HepG2 (cell line): Measurements from ENCODE around the gene CEP76. TPM values are rescaled to one million over a fixed set of nuclear protein-coding genes. Genes with fewer than 3 reads are reported as not detected.

Source experiments
- CENPX ChIP-seq: sonication (generic); formaldehyde crosslinking; IDR thresholded peaks from 2 replicates; pipeline ENCODE4 v1.9.0; 2021; ENCODE audit warnings: mild to moderate bottlenecking, missing genetic modification reagents, moderate library complexity
- MTF1 ChIP-seq: sonication (generic); formaldehyde crosslinking; IDR thresholded peaks from 2 replicates; pipeline ENCODE4 v1.5.0; 2020; ENCODE audit warnings: missing genetic modification reagents
- PREB ChIP-seq: sonication (generic); formaldehyde crosslinking; IDR thresholded peaks from 2 replicates; pipeline ENCODE4 v1.4.0; 2020; ENCODE audit warnings: missing genetic modification reagents
- SMAD9 ChIP-seq: sonication (generic); formaldehyde crosslinking; IDR thresholded peaks from 2 replicates; pipeline ENCODE4 v1.5.1; 2020; ENCODE audit warnings: mild to moderate bottlenecking, missing genetic modification reagents
- ZBTB38 ChIP-seq: sonication (generic); formaldehyde crosslinking; IDR thresholded peaks from 2 replicates; pipeline ENCODE4 v1.5.1; 2020; ENCODE audit warnings: mild to moderate bottlenecking, missing genetic modification reagents
- ZC3H4 ChIP-seq: sonication (generic); formaldehyde crosslinking; IDR thresholded peaks from 2 replicates; pipeline ENCODE4 v1.4.0; 2020; ENCODE audit warnings: missing genetic modification reagents, borderline replicate concordance
- ZIK1 ChIP-seq: sonication (generic); formaldehyde crosslinking; IDR thresholded peaks from 2 replicates; pipeline ENCODE4 v1.5.0; 2020; ENCODE audit warnings: mild to moderate bottlenecking, low read depth, missing genetic modification reagents, borderline replicate concordance
- ZNF318 ChIP-seq: sonication (generic); formaldehyde crosslinking; IDR thresholded peaks from 2 replicates; pipeline ENCODE4 v1.4.0; 2020; ENCODE audit warnings: mild to moderate bottlenecking, missing genetic modification reagents
- ZNF615 ChIP-seq: sonication (generic); formaldehyde crosslinking; IDR thresholded peaks from 2 replicates; pipeline ENCODE4 v1.5.0; 2020; ENCODE audit warnings: mild to moderate bottlenecking, missing genetic modification reagents, borderline replicate concordance
- ZSCAN22 ChIP-seq: sonication (generic); formaldehyde crosslinking; IDR thresholded peaks from 2 replicates; pipeline ENCODE4 v1.4.0; 2020; ENCODE audit warnings: mild to moderate bottlenecking, missing genetic modification reagents
- polyA plus RNA-seq, 8 experiments: library from polyadenylated mRNA; depleted of rRNA in 3 of 8; stranded (reverse) in 7 of 8; unstranded in 1 of 8; fragments of >200 nt; fragmentation: Illumina TruSeq in 4 of 8; extraction: Trizol in 4 of 8; gene quantifications; 2 replicates each; pipeline versions ENCODE4 v1.2.1 to v1.2.3, GENCODE V29; 2011 to 2016; ENCODE audit warnings: low read depth in 4 of 8, missing spikeins in 1 of 8, mixed read lengths in 1 of 8; ENCODE audit not compliant: insufficient read depth in 1 of 8
- total RNA-seq, 5 experiments: library from RNA; depleted of rRNA; stranded (reverse); fragments of >200 nt; fragmentation: Illumina TruSeq; extraction: Trizol; gene quantifications; 2 replicates each; pipeline ENCODE4 v1.2.3, GENCODE V29; 2016; ENCODE audit warnings: low read depth in 1 of 5

Gene CEP76
- total and polyA plus RNA-seq, 2 of the 13 experiments (the other 11 are each of a cell fraction or from before 2014, with no cell fraction given), result 13.9 to 15.1 TPM

- TF ChIP-seq ZNF318, result no peak
- TF ChIP-seq ZC3H4 (CRISPR knock-in tag), result no peak
- no peak for TF ChIP-seq ZBTB38 (CRISPR knock-in tag)
- TF ChIP-seq CENPX, result no peak
- TF ChIP-seq ZNF615 (CRISPR knock-in tag), result no peak
- no peak for TF ChIP-seq SMAD9 (CRISPR knock-in tag)
- no peak for TF ChIP-seq ZIK1 (CRISPR knock-in tag)
- no peak for TF ChIP-seq MTF1 (CRISPR knock-in tag)
- no peak for TF ChIP-seq ZSCAN22 (CRISPR knock-in tag)
- no peak for TF ChIP-seq PREB
Measured at GRCh38 chr18:12701161-12701560, 1.4 kb downstream of the CEP76 start (continued).
